RWPE2 (cell line): ENCODE results near the gene MAGEA11.

Source experiments
- ATAC-seq: fragments of 200-7000 bp; cut with Tn5 transposase; 3 replicates; pipeline ENCODE4 v1.9.1; 2021; ENCODE audit warnings: low read depth
- DNase-seq: peaks from one replicate; pipeline ENCODE4 v3.0.0-alpha.2; 2020; ENCODE audit warnings: low spot score
- H3K27ac ChIP-seq: fragments of 450-650 bp; 2 replicates; pipeline ENCODE4 v1.5.1; 2017; ENCODE audit warnings: mild to moderate bottlenecking; ENCODE audit not compliant: poor library complexity, severe bottlenecking
- H3K27me3 ChIP-seq: fragments of 250-450 bp; sonication (Bioruptor Pico); 2 replicates; pipeline ENCODE4 v1.5.1; 2021; ENCODE audit warnings: mild to moderate bottlenecking, moderate library complexity; ENCODE audit not compliant: insufficient read depth, poor library complexity, severe bottlenecking
- H3K36me3 ChIP-seq: fragments of 250-450 bp; sonication (Bioruptor Pico); 2 replicates; pipeline ENCODE4 v1.5.1; 2020; ENCODE audit warnings: low read depth, mild to moderate bottlenecking, moderate library complexity
- H3K4me1 ChIP-seq: fragments of 250-450 bp; sonication (Bioruptor Pico); 2 replicates; pipeline ENCODE4 v1.5.1; 2021; ENCODE audit warnings: mild to moderate bottlenecking, moderate library complexity; ENCODE audit not compliant: insufficient read depth, poor library complexity, severe bottlenecking
- H3K4me3 ChIP-seq: fragments of 250-450 bp; sonication (Bioruptor Pico); 2 replicates; pipeline ENCODE4 v1.5.1; 2021; ENCODE audit warnings: mild to moderate bottlenecking, moderate library complexity; ENCODE audit not compliant: severe bottlenecking
- H3K9me3 ChIP-seq: fragments of 250-450 bp; sonication (Bioruptor Pico); 2 replicates; pipeline ENCODE4 v1.5.1; 2021; ENCODE audit warnings: mild to moderate bottlenecking, moderate library complexity; ENCODE audit not compliant: severe bottlenecking
- TF ChIP-seq, protein P1 (sequence below): fragments of 450-650 bp; IDR thresholded peaks from one replicate; pipeline ENCODE4 v1.5.1; 2017; ENCODE audit warnings: mild to moderate bottlenecking, moderate library complexity; ENCODE audit not compliant: poor library complexity, severe bottlenecking

MAGEA11 gene

DNA sequence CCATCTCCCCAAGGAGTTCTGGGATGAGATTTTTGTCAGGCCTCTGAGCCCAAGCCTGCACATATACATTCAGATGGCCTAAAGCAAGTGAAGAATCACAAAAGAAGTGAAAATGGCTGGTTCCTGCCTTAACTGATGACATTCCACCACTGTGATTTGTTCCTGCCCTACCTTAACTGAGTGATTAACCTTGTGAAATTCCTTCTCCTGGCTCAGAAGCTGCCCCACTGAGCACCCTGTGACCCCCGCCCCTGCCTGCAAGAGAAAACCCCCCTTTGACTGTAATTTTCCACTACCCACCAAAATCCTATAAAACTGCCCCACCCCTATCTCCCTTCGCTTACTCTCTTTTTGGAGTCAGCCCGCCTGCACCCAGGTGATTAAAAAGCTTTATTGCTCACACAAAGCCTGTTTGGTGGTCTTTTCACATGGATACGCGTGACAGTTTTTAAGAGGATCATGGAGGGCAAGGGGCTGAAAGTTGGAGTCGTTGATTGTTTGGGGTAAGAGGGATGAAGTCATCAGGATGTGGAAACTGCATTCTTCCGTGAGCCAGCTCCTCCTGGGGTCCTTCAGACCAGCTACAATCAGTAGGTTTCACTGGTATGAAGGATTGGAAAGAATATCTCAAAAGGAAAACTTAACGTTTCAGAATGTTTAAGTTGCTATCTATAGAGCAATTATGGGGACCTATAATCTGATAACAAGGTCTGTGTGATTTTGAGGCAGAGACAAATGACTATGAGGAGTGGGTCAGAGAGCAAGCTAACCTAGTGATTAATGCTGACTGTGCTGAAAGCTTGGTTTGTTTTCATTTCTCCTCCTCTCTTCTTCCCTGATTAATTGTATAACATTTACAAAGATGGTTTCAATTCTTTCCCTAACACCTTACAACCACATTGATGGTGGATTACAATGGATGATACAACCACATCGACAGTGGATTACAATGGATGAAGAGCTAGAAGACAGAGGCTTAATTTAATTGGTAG, 28.6 kb upstream of the MAGEA11 start:
- H3K9me3 ChIP-seq = no peaks in the 10 kb centered on the region
- no peaks in the 10 kb centered on the region for H3K4me1 ChIP-seq
- H3K27ac ChIP-seq = no peak overlapping the region
- no peaks in the 10 kb centered on the region for H3K36me3 ChIP-seq
- H3K27me3 ChIP-seq = no peaks in the 10 kb centered on the region
- no peak for DNase-seq
- ATAC-seq = no peak
- TF ChIP-seq, protein P1, sequence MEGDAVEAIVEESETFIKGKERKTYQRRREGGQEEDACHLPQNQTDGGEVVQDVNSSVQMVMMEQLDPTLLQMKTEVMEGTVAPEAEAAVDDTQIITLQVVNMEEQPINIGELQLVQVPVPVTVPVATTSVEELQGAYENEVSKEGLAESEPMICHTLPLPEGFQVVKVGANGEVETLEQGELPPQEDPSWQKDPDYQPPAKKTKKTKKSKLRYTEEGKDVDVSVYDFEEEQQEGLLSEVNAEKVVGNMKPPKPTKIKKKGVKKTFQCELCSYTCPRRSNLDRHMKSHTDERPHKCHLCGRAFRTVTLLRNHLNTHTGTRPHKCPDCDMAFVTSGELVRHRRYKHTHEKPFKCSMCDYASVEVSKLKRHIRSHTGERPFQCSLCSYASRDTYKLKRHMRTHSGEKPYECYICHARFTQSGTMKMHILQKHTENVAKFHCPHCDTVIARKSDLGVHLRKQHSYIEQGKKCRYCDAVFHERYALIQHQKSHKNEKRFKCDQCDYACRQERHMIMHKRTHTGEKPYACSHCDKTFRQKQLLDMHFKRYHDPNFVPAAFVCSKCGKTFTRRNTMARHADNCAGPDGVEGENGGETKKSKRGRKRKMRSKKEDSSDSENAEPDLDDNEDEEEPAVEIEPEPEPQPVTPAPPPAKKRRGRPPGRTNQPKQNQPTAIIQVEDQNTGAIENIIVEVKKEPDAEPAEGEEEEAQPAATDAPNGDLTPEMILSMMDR = no peak
- H3K4me3 ChIP-seq = no peak overlapping the region

DNA sequence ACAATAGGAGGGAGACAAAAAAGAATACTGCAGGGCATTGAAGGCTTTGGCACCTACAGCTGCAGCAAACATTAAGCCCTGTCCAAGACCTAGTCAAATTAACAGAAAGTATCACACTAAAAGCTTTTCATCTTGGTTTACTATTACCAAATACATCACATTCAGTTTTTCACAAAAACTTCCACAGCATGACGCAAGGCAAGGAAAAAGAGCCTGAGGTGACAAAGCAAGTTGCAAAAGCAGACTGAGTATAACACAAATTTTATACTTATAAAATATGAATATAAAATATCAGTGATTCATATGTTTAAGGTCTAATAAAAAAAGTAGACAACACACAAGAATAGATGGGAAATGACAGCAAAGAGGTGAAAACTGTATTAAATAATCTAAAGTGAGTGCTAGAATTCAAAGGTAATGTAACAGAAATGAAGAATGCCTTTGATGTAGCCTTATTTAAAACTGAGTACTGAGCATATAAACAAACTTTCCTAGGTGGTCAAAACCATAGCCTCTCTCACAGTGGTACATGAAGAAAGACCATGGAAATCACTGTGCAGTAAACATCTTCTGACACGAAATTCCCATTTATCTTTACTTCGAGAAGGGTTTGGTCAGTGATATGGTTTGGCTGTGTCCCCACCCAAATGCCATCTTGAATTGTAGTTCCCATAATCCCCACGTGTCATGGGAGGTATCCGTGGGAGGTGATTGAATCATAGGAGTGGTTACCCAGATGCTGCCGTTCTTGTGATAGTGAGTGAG, 27.7 kb upstream of the MAGEA11 start:
- no peaks in the 10 kb centered on the region for H3K9me3 ChIP-seq
- no peaks in the 10 kb centered on the region for H3K36me3 ChIP-seq
- no peaks in the 10 kb centered on the region for H3K4me1 ChIP-seq
- DNase-seq = no peak
- no peak for ATAC-seq
- H3K4me3 ChIP-seq = no peak overlapping the region
- TF ChIP-seq, protein P1 = no peak
- H3K27ac ChIP-seq = no peak overlapping the region
- H3K27me3 ChIP-seq = no peaks in the 10 kb centered on the region

DNA sequence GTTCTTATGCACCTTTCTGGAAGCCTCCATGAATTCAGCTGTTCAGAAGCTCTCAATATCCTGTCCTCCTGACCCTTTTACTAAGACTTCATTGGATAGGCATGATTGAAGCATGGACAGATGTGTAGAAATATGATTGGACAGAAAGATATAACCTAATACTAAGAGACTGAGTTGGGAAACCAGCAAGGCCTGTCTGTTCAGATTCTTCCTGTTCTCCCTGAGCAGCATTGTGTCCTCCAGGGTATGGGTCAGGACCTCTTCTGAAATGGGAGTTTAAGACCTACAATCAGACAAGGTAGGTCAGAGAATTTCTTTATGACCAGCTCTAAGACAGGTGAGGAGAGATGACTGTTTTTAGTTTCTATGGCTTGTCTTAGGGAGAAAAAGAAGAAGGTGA, 23.9 kb upstream of the MAGEA11 start:
- DNase-seq (no peak), ATAC-seq (no peak)
- no peaks in the 10 kb centered on the region for H3K27me3 ChIP-seq
- no peaks in the 10 kb centered on the region for H3K9me3 ChIP-seq
- H3K4me3 ChIP-seq = no peak overlapping the region
- no peak overlapping the region for H3K27ac ChIP-seq
- H3K36me3 ChIP-seq = no peaks in the 10 kb centered on the region
- H3K4me1 ChIP-seq = no peaks in the 10 kb centered on the region
- TF ChIP-seq, protein P1 = no peak

DNA sequence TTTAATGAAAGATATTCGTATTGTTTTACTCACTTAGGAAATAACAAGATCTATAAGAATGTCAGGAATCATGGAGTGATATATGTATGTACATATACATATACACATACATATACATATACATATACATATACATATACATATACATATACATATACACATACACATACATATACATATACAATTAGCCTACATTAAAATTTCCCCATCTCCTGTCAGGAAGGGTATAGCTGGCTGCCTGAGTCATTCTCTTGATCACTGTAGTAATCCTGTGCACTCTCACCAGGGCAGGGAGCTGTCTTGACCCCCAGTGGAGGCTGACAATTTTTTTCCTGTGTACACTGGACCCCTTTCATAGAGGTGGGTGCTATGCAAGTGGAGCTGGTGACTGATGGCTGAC, 23.3 kb upstream of the MAGEA11 start:
- Histone ChIP-seq H3K27ac (no peak overlapping the region), H3K4me1 (no peaks in the 10 kb centered on the region), H3K4me3 (no peak overlapping the region), H3K9me3 (no peaks in the 10 kb centered on the region), H3K36me3 (no peaks in the 10 kb centered on the region), H3K27me3 (no peaks in the 10 kb centered on the region)
- ATAC-seq (no peak), DNase-seq (no peak)
- TF ChIP-seq, protein P1 = no peak
